Activated T-helper 2 cell treated with anti-CD3 and anti-CD28 coated beads, Interferon-gamma antibody, Interleukin-2, Interleukin-4, amounts not matched to agents 10 μg/mL and 5 μg/mL and 100 μg/mL, durations not matched to agents 14 hours and 24 hours and 36 hours (primary cell): Measurements from ENCODE around the gene SEPTIN12. TPM values are rescaled to one million over a fixed set of nuclear protein-coding genes. Genes with fewer than 3 reads are reported as not detected.
"Not testable (repeated sequence)": the region's sequence is repeated elsewhere in the genome, so short reads cannot be mapped to it uniquely, and the experiment has no call there.

Experiments used
- DNase-seq: peaks from one replicate; pipeline ENCODE4 v3.0.0; 2021; ENCODE audit warnings: low spot score
- H3K27ac Mint-ChIP-seq: one replicate; pipeline ENCODE4 v1.8.0; 2021; ENCODE audit warnings: mixed read lengths
- H3K27me3 Mint-ChIP-seq: one replicate; pipeline ENCODE4 v1.8.0; 2021; ENCODE audit warnings: low read depth, mixed read lengths
- H3K36me3 Mint-ChIP-seq: one replicate; pipeline ENCODE4 v1.8.0; 2021; ENCODE audit warnings: low read depth, mixed read lengths
- H3K4me1 Mint-ChIP-seq: one replicate; pipeline ENCODE4 v1.8.0; 2021; ENCODE audit warnings: low read depth, mixed read lengths
- H3K4me3 Mint-ChIP-seq: one replicate; pipeline ENCODE4 v1.8.0; 2021; ENCODE audit warnings: low read depth, mild to moderate bottlenecking, moderate library complexity, mixed read lengths
- H3K9me3 Mint-ChIP-seq: one replicate; pipeline ENCODE4 v1.8.0; 2021; ENCODE audit warnings: mixed read lengths
- intact Hi-C: fragments of 100-400 bp; cut with micrococcal nuclease; formaldehyde crosslinking; loops from one replicate; pipeline ENCODE4 v1.15.1; 2023
- total RNA-seq: library from RNA; stranded (reverse); gene quantifications from 2 replicates; pipeline ENCODE4 v1.2.3, GENCODE V29; 2022

The SEPTIN12 gene
- total RNA-seq, 1 donor from 2014 or later: not detected

- no peak overlapping the region for H3K27ac Mint-ChIP-seq
- no peaks in the 10 kb centered on the region for H3K27me3 Mint-ChIP-seq
- H3K4me3 Mint-ChIP-seq: no peak overlapping the region
These were observed 37.2 kb downstream of the SEPTIN12 start for GRCh38 chr16:4750896-4751295.

GRCh38 chr16:4749700-4750257, 38.4 kb downstream of the SEPTIN12 start:
- intact Hi-C loops: no loop called here
- H3K4me3 Mint-ChIP-seq: no peak overlapping the region
- H3K27ac Mint-ChIP-seq: no peak overlapping the region
- no peaks in the 10 kb centered on the region for H3K9me3 Mint-ChIP-seq
- H3K36me3 Mint-ChIP-seq: peaks cover 22% of the 10 kb centered on the region
- no peaks in the 10 kb centered on the region for H3K27me3 Mint-ChIP-seq
- DNase-seq: no peak
- H3K4me1 Mint-ChIP-seq: peaks cover 5% of the 10 kb centered on the region

More at GRCh38 chr16:4750896-4751295, 37.2 kb downstream of the SEPTIN12 start:
- intact Hi-C loops: no loop called here
- Mint-ChIP-seq H3K4me1 (peaks cover 5% of the 10 kb centered on the region), H3K36me3 (peaks cover 33% of the 10 kb centered on the region), H3K9me3 (peaks cover 3% of the 10 kb centered on the region)
- no peak for DNase-seq

GRCh38 chr16:4748682-4749411, 39.3 kb downstream of the SEPTIN12 start:
- no peak overlapping the region for H3K27ac Mint-ChIP-seq
- H3K27me3 Mint-ChIP-seq: no peaks in the 10 kb centered on the region
- H3K4me3 Mint-ChIP-seq: no peak overlapping the region
- DNase-seq: no peak
- intact Hi-C loops: no loop called here
- peaks cover 5% of the 10 kb centered on the region for H3K4me1 Mint-ChIP-seq
- H3K9me3 Mint-ChIP-seq: no peaks in the 10 kb centered on the region
- peaks cover 18% of the 10 kb centered on the region for H3K36me3 Mint-ChIP-seq

GRCh38 chr16:4747906-4748681, 40.1 kb downstream of the SEPTIN12 start:
- peaks cover 11% of the 10 kb centered on the region for H3K4me1 Mint-ChIP-seq
- DNase-seq: no peak
- H3K27me3 Mint-ChIP-seq: no peaks in the 10 kb centered on the region
- intact Hi-C loops: no loop called here
- peaks cover 12% of the 10 kb centered on the region for H3K36me3 Mint-ChIP-seq
- no peak overlapping the region for H3K27ac Mint-ChIP-seq
- no peak overlapping the region for H3K4me3 Mint-ChIP-seq
- no peaks in the 10 kb centered on the region for H3K9me3 Mint-ChIP-seq

- no peak overlapping the region for H3K4me3 Mint-ChIP-seq
- H3K9me3 Mint-ChIP-seq: no peaks in the 10 kb centered on the region
- H3K27ac Mint-ChIP-seq: no peak overlapping the region
- peaks cover 11% of the 10 kb centered on the region for H3K36me3 Mint-ChIP-seq
- intact Hi-C loops: no loop called here
- no peak for DNase-seq
- H3K4me1 Mint-ChIP-seq: peaks cover 11% of the 10 kb centered on the region
- H3K27me3 Mint-ChIP-seq: no peaks in the 10 kb centered on the region
These were observed 41.1 kb downstream of the SEPTIN12 start for GRCh38 chr16:4746991-4747574.

- intact Hi-C loops: no loop called here
- peaks cover 6% of the 10 kb centered on the region for H3K36me3 Mint-ChIP-seq
- peaks cover 11% of the 10 kb centered on the region for H3K4me1 Mint-ChIP-seq
- no peak overlapping the region for H3K27ac Mint-ChIP-seq
- no peak overlapping the region for H3K4me3 Mint-ChIP-seq
- DNase-seq: no peak
- H3K9me3 Mint-ChIP-seq: no peaks in the 10 kb centered on the region
- no peaks in the 10 kb centered on the region for H3K27me3 Mint-ChIP-seq
These were observed 41.9 kb downstream of the SEPTIN12 start for GRCh38 chr16:4746215-4746614.

GRCh38 chr16:4745274-4745569, 42.9 kb downstream of the SEPTIN12 start:
- no peak overlapping the region for H3K27ac Mint-ChIP-seq
- no peak overlapping the region for H3K4me3 Mint-ChIP-seq
- intact Hi-C loops: no loop called here
- H3K4me1 Mint-ChIP-seq: peaks cover 11% of the 10 kb centered on the region
- H3K9me3 Mint-ChIP-seq: no peaks in the 10 kb centered on the region
- no peaks in the 10 kb centered on the region for H3K27me3 Mint-ChIP-seq
- no peak for DNase-seq
- no peaks in the 10 kb centered on the region for H3K36me3 Mint-ChIP-seq

GRCh38 chr16:4744555-4745273, 43.4 kb downstream of the SEPTIN12 start:
- no peak overlapping the region for H3K27ac Mint-ChIP-seq
- peaks cover 11% of the 10 kb centered on the region for H3K4me1 Mint-ChIP-seq
- intact Hi-C loops: no loop called here
- H3K27me3 Mint-ChIP-seq: no peaks in the 10 kb centered on the region
- DNase-seq: no peak
- H3K4me3 Mint-ChIP-seq: no peak overlapping the region
- H3K9me3 Mint-ChIP-seq: no peaks in the 10 kb centered on the region
- no peaks in the 10 kb centered on the region for H3K36me3 Mint-ChIP-seq

- DNase-seq: no peak
- Mint-ChIP-seq H3K27me3 (no peaks in the 10 kb centered on the region), H3K4me1 (peaks cover 11% of the 10 kb centered on the region), H3K9me3 (no peaks in the 10 kb centered on the region), H3K27ac (no peak overlapping the region), H3K4me3 (no peak overlapping the region), H3K36me3 (no peaks in the 10 kb centered on the region)
- intact Hi-C loops: no loop called here
These were observed 44.8 kb downstream of the SEPTIN12 start for GRCh38 chr16:4743226-4743878.

- not testable (repeated sequence) for H3K36me3 Mint-ChIP-seq, H3K9me3 Mint-ChIP-seq, H3K27ac Mint-ChIP-seq, DNase-seq, H3K4me3 Mint-ChIP-seq, H3K27me3 Mint-ChIP-seq
- intact Hi-C loops: loop anchor here (10.0 kb wide), 1 partner anchor 216 kb away; the partner anchor contains the start of gene SEC14L5
- H3K4me1 Mint-ChIP-seq: peaks cover 10% of the 10 kb centered on the region
These were observed 49.8 kb downstream of the SEPTIN12 start for GRCh38 chr16:4738370-4738769.

- no peaks in the 10 kb centered on the region for H3K27me3 Mint-ChIP-seq
- H3K27ac Mint-ChIP-seq: no peak overlapping the region
- intact Hi-C loops: loop anchor here (10.0 kb wide), 1 partner anchor 217 kb away; the partner anchor contains the start of gene SEC14L5
- no peaks in the 10 kb centered on the region for H3K9me3 Mint-ChIP-seq
- H3K4me3 Mint-ChIP-seq: no peak overlapping the region
- no peaks in the 10 kb centered on the region for H3K36me3 Mint-ChIP-seq
- H3K4me1 Mint-ChIP-seq: peaks cover 12% of the 10 kb centered on the region
- no peak for DNase-seq
These were observed 50.6 kb downstream of the SEPTIN12 start for GRCh38 chr16:4737545-4737944.

GRCh38 chr16:4736546-4736945, 51.6 kb downstream of the SEPTIN12 start:
- Mint-ChIP-seq H3K4me1 (peaks cover 12% of the 10 kb centered on the region), H3K9me3 (no peaks in the 10 kb centered on the region), H3K4me3 (no peak overlapping the region), H3K27ac (no peak overlapping the region), H3K36me3 (no peaks in the 10 kb centered on the region), H3K27me3 (no peaks in the 10 kb centered on the region)
- intact Hi-C loops: loop anchor here (10.0 kb wide), 1 partner anchor 218 kb away; the partner anchor contains the start of gene SEC14L5
- DNase-seq: no peak
